Measurements from ENCODE around the gene TIAL1. TPM values are rescaled to one million over a fixed set of nuclear protein-coding genes. Genes with fewer than 3 reads are reported as not detected.
A peak's percentile ranks its signal among the peaks of the same experiment; 100 is the strongest.

Gene TIAL1
- total RNA-seq, 4 donors from 2014 or later = 31.8 to 177 (median 143) TPM

DNA sequence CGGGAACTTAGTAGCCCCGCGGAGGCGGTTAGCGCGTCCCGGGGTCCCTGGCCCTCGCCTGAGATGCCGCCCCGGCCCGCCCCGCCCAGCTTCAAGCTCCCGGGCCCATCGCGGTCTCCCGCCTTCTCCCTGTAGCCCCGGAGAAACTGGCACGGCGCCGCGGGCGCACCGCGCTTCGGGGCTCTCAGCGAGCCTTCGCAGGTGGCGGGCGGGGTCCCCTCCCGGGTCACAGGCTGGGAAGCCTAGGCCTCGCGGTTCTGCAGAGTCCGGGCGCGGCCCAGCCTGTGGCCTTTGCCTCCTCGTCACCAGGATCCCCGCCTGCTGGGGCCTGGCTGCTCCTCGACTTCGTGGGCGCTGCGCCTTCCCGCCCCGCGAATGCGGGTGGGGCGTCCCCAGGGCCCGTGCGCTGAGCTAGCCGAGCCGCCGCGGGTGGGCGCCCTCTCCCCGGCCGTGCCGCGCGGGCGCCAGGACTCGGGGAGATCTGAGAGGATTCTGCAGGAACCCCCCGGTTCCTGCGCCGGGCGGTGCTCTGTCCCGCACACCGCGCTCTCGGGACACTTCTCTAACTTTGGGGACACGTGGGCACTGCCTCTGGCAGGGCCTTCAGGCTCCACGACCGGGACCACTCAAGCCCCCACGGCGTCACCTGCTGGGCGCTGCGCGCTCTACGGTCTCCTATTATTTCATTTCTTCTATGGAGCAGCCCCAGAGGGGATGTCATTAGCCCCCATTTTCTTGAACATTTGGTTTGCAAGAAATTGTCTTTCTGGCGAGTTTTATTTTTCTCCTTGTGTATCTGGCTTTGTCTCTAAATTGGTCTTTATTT, 53.6 kb downstream of the TIAL1 start:
- DNase-seq = peak; percentile 54 to 58
- Histone ChIP-seq H3K36me3 (no peaks in the 10 kb centered on the region), H3K4me3 (peak overlapping the region; percentile 54 to 55), H3K9me3 (no peaks in the 10 kb centered on the region), H3K27ac (peak overlapping the region; percentile 85 to 88), H3K4me1 (peaks cover 0 to 4% of the 10 kb centered on the region in 2 donors), H3K27me3 (no peaks in the 10 kb centered on the region)
- intact Hi-C loops (cut with DNase I; ENCODE audit: low total_unique reads) = no loop called here
- TF ChIP-seq, protein P1, sequence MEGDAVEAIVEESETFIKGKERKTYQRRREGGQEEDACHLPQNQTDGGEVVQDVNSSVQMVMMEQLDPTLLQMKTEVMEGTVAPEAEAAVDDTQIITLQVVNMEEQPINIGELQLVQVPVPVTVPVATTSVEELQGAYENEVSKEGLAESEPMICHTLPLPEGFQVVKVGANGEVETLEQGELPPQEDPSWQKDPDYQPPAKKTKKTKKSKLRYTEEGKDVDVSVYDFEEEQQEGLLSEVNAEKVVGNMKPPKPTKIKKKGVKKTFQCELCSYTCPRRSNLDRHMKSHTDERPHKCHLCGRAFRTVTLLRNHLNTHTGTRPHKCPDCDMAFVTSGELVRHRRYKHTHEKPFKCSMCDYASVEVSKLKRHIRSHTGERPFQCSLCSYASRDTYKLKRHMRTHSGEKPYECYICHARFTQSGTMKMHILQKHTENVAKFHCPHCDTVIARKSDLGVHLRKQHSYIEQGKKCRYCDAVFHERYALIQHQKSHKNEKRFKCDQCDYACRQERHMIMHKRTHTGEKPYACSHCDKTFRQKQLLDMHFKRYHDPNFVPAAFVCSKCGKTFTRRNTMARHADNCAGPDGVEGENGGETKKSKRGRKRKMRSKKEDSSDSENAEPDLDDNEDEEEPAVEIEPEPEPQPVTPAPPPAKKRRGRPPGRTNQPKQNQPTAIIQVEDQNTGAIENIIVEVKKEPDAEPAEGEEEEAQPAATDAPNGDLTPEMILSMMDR (IDR thresholded peaks at IDR 0.05) = peak; percentile 37 to 63 (median 50)
- TF ChIP-seq POLR2A (IDR thresholded peaks at IDR 0.05) = no peak

DNA sequence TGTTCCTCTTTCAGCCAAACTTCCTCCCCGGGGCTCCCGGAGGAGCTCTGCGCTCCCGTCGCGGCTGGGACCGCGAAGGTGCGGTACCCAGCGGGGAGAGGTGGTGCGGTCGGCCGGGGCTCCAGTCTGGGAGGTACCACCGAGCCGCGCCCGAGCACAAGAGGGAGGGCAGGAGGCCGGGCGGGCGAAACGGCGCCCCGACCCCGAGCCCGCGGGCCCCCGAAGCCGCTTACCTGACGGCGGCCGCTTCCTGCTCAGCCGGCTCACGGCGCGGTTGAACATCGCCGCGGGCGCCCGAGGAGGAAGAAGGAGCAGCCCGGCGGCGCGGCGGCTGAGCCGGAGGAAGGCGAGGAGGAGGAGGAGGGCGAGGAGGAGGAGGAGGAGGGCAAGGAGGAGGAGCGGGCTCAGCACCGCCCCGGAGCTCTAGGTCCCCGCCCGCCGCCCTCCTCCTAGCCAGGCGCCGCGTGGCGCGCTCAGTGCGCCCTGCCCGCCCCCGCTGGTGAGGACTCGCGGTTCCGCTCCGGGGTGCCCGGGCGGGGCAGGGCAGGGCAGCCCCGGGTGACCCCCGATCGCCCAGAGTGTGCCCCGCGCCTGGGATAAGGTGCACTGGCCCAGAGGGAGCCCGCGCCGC, 54.3 kb downstream of the TIAL1 start, which contains the start of gene RGS10:
Gene RGS10, minus strand, starts transcription at position 363 of the 631 bp plus-strand sequence. Its CDS starts 81 bp downstream, at position 282.
- no peaks in the 10 kb centered on the region for H3K27me3 ChIP-seq
- intact Hi-C loops (cut with DNase I; ENCODE audit: low total_unique reads) = no loop called here
- no peaks in the 10 kb centered on the region for H3K36me3 ChIP-seq
- H3K27ac ChIP-seq = peak within 1 kb of the TSS; percentile 85 to 88
- H3K9me3 ChIP-seq = no peaks in the 10 kb centered on the region
- DNase-seq = peak; percentile 74 to 80
- H3K4me3 ChIP-seq = peak within 1 kb of the TSS; percentile 54 to 55
- peaks cover 2 to 4% of the 10 kb centered on the region in 2 donors for H3K4me1 ChIP-seq
- TF ChIP-seq POLR2A (IDR thresholded peaks at IDR 0.05) = peak; percentile 62 to 89
- TF ChIP-seq, protein P1 (IDR thresholded peaks at IDR 0.05) = no peak

DNA sequence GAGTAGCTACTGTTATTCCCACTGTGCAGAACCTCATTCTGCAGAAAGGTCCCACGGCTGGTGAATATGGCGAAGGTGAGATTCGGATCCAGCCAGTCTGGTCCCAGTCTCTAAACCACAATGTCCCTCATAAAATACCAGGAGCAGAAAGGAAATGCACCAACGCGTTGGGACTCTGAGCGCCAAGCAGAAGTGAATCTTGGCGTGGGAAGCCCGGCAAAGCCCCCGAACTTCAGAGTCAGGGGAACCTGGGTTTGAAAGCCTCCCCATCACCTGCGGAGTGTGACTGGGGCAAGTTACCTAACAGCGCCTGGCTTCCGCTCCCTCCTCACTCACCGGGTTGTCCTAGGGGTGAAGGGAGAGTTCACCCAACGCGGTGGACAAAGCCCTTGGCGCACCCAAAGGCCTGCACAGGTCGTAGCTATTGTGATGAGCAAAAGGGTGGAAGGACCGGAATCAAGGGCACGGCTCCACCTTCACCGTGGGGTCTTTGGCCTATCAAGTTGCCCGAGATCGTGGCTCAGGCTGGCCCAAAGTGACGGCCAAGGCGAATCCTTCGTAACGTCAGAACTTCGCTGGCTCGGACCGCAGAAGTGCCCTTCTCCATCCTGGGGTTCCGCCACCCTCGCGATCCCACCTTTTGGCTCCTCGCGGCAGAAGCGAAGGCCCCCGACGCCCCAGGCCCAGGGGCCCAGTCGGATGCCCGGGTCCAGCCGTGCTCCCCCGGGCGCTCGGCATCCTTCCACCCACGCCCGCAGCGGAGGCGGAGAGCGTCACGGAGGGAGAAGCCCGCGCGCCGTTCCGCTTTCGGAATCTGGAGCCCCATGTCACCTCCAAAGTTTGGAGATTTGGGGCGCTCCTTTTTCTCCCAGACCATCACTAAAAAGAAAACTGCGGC, 55.1 kb downstream of the TIAL1 start:
- H3K4me1 ChIP-seq = peaks cover 2 to 4% of the 10 kb centered on the region in 2 donors

DNA sequence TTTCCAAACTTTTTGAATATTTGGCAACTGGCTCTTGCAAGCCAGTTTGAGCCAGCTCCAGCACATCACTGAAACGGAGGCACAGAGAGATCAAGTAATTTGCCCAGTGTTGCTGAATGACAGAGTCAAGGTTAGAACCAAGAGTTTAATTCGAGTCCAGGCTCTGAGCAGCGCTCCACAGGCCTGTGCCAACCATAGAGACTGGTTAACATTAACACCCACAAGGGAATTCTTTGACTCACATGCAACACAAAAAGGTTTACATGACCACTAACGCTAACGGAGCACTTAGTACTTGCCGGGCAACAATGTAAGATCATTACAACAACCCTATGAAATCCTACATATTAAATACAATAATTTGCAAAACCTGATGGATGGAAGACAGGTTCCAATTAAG, 55.7 kb downstream of the TIAL1 start:
- intact Hi-C loops (cut with DNase I; ENCODE audit: low total_unique reads) = no loop called here

More for the DNA sequence above, 55.1 kb downstream of the TIAL1 start:
- DNase-seq = peak; percentile 25 to 32
- Histone ChIP-seq H3K36me3 (no peaks in the 10 kb centered on the region), H3K27ac (peak overlapping the region; percentile 85 to 88), H3K27me3 (no peaks in the 10 kb centered on the region), H3K9me3 (no peaks in the 10 kb centered on the region), H3K4me3 (peak overlapping the region; percentile 54 to 55)
- intact Hi-C loops (cut with DNase I; ENCODE audit: low total_unique reads) = no loop called here
- TF ChIP-seq, protein P1 (IDR thresholded peaks at IDR 0.05) = no peak
- TF ChIP-seq POLR2A (IDR thresholded peaks at IDR 0.05) = no peak

More for the DNA sequence above, 55.7 kb downstream of the TIAL1 start:
- H3K27me3 ChIP-seq = no peaks in the 10 kb centered on the region
- peaks cover 2 to 4% of the 10 kb centered on the region in 2 donors for H3K4me1 ChIP-seq
- no peak overlapping the region for H3K4me3 ChIP-seq
- peak overlapping the region in 1 of 2 donors; percentile 27 for H3K27ac ChIP-seq
- no peaks in the 10 kb centered on the region for H3K36me3 ChIP-seq
- TF ChIP-seq POLR2A (IDR thresholded peaks at IDR 0.05) = no peak
- TF ChIP-seq, protein P1 (IDR thresholded peaks at IDR 0.05) = no peak
- DNase-seq = no peak
- no peaks in the 10 kb centered on the region for H3K9me3 ChIP-seq
